Hindlimb muscle (tissue), 1 donor: ENCODE results near the gene APOLD1. TPM values are rescaled to one million over a fixed set of nuclear protein-coding genes. Genes with fewer than 3 reads are reported as not detected.

Experiments
- DNase-seq: peaks from one replicate; pipeline ENCODE4 v3.0.0-alpha.2; 2013
- polyA plus RNA-seq: library from polyadenylated mRNA; unstranded; fragments of 120-200 nt; gene quantifications from one replicate; pipeline ENCODE4 v1.2.1, GENCODE V29; 2013; ENCODE audit not compliant: insufficient read length

Gene APOLD1
- polyA plus RNA-seq, 1 donor, result 8.9 TPM

DNA sequence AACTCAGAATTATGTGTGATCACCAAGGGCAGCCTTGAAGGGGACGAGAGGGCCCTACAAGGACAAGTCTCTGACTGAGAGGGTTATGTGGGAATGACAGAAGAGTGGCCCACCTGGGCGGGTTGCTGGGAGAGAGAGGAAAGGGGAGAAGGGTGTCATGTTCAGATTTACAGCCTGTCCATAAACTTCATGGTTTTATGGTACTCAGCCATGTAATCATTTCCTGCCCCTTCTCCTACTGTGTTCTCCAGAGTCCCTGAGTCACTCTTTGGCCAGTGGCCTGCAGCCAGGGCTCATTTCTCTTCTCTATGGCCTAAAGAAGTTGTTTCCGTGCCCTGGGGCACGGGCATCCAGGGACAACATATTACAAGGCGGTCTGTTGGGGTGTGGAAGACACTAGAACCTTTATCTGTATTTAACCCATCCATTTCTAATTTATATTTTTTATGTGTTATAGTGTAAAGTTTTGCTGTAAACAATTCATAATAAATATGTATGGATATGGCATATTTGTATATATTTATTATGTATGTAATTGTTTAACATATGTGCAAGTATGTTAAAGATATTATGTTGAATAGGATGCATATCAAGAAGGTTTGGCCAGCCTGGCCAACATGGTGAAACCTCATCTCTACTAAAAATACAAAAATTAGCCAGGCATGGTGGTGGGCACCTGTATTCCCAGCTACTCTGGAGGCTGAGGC is 54.6 kb downstream of the APOLD1 start:
- no peak for DNase-seq

DNA sequence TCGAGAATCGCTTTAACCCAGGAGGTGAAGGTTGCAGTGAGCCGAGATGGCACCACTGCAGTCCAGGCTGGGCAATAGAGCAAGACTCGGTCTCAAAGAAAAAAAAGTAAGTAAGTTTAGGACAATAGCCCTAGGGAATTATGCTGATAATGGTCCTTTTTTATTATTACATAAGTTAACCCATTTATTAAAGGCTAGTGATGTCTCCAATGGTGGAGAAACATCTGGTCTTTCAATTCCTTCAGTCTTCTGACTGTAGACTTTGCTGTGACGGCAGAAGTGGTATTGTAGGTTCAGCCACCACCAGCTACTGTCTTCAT is 55.1 kb downstream of the APOLD1 start:
- DNase-seq, result no peak

Other genes with a start within 250 kb of the APOLD1 start
- 33.2 TPM for gene DUSP16, start 222.8 kb upstream of the APOLD1 start, polyA plus RNA-seq
- gene CREBL2, start 173.8 kb upstream of the APOLD1 start, polyA plus RNA-seq, result 10.6 TPM
- 0.61 TPM for gene GPR19, start 89.5 kb upstream of the APOLD1 start, polyA plus RNA-seq
- 52.6 TPM for gene CDKN1B, start 68.3 kb upstream of the APOLD1 start, polyA plus RNA-seq
- gene DDX47, start 27.7 kb downstream of the APOLD1 start, polyA plus RNA-seq, result 46.3 TPM
- gene GPRC5A, start 105.9 kb downstream of the APOLD1 start, polyA plus RNA-seq, result 1.4 TPM
- not detected for gene GPRC5D, start 166.5 kb downstream of the APOLD1 start, polyA plus RNA-seq
- gene HEBP1, start 214.6 kb downstream of the APOLD1 start, polyA plus RNA-seq, result 43.8 TPM